ENCODE results near the gene SCYGR1.
"Not testable (repeated sequence)": the region's sequence is repeated elsewhere in the genome, so short reads cannot be mapped to it uniquely, and the experiment has no call there.

SCYGR1 gene

DNA sequence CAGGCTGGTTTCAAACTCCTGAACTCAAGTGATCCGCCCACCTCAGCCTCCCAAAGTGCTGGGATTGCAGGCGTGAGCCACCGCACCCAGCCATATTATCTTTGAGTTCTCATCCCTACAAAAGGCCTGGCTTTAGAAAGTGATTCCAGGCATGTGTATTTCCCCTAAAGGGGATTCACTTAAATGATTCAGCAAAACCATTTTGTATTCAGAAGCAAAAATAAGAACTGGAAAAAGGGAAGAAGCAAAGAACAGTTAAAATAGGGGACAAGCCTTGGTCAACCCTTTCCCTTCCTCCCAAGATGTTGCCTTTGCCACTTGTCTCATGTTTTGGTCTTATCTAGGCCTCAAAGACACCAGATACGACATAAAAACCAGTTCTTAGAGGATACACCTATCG is 19.2 kb downstream of the SCYGR1 start:
- no peak for DNase-seq

DNA sequence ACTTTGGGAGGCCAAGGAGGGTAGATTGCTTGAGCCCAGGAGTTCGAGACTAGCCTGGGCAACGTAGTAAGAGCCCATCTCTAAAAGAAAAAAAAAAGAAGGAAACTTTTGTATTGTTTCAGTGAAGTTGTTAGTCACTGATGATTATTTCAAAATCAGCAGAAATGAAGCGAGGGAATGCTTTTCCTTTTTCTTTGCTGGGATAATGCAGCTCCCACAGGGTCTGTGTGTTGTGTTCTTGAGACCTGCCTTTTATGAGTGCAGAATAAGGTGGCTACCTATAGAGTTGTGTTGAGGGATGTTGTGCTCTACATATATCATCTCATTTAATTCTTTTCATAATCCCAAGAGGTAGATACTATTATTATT is 20.3 kb downstream of the SCYGR1 start:
- no peak for DNase-seq

- no peak for DNase-seq
These were observed 20.9 kb downstream of the SCYGR1 start for GRCh38 chr2:227366769-227367426.

DNA sequence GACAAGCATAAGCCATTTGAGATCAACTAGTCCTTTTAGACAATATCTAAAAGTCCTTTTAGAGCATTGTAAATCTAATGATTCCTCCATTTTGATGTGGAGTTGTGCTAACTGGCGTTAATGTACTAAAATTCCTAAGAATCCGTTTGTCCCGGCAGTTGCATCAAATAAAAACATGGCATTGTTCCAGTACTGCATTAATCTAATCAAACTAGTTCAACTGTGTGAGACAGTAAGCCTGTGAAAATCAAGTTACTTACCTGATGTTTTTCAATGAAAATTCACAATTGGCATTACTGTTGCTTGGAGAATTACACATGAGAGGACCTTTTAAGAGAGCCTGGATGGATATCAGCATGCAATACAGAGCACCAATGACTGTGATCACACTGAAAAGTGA is 21.9 kb downstream of the SCYGR1 start:
- no peak for DNase-seq

GRCh38 chr2:227364585-227365263 is 23.0 kb downstream of the SCYGR1 start:
- not testable (repeated sequence) for DNase-seq

DNA sequence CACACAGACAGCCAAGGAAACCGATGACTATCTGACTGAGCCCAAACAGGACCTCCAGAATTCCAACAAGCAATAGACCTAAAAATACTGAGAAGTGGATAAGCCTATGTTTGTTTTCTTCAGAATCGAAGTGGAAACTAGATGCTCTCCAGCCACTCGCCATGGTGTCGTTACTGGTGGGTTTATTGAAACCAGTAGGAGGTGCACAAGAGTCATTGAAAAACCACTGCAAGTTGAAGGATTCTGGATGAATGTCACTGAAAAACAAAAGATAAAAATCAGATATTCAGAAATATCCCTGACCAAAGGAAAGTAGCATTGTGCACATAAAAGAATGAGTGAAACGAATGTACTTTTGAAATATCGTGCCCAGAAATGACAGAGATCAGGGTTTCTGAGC is 24.0 kb downstream of the SCYGR1 start:
- no peak for DNase-seq

DNA sequence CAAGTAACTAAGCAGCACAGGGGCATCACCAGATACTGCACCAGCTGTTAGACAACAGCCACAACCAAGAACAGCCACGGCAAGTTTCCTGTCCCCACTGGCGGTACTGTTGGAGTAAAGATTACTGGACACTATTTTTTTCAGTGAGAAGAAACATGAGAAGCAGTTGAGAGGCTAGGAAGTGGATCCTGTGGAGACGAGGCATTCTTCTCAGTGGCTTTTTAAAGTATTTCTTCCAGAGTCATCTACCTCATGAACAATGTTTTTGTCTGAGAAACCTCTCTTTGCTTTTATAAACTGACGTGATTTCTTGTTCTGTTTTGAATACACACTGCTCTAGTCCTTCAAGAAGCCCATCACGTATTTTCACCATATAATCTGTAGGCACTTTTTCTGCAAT is 27.4 kb downstream of the SCYGR1 start:
- DNase-seq = no peak

DNA sequence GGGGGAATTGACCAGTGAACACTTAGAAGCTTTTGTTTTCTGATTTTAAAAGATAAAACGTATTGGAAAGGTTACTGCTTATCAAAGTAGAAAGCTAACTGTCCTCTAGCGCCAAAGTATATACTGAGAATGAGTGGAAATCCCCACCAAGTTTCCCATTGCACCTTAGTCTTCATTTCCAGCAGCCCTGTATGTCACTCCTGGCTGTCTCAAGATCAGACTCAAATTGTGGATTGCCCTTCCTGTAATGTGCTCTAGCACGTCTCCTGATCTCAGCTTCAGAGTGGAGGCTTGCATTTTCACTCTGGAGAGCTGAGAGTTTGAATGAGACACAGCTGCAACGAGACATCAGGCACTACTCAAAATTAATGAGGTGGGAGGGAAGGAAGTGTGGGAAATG is 36.1 kb downstream of the SCYGR1 start:
- no peak for DNase-seq

DNA sequence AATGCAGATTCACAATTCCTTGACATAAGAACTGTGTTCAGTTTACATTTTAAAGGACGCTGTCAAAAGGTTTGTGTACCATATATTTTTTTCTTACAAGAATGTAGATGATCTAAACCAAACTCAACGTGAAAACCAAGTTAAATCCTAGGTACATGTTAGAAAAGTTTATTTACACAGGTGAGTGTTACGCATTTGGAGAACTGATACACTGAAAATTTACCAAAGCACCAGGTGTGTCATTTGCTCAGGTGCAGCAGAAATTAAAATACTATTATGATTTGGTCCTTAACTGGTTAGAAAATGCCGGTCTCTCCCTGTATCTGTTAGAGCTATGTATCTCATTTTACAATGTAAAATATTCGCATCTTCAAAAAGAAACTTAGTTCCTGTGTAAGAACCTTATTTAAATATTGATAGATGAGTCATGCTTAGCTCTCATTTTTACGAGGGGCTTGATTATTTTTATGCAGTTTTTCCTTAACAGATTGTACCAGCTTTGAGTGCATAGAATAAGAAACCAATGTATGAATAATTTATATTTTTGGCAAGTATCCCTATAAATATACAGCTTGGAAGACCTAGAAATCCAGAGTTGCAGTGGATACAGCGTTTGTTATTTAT is 37.6 kb downstream of the SCYGR1 start:
- no peak for DNase-seq

DNA sequence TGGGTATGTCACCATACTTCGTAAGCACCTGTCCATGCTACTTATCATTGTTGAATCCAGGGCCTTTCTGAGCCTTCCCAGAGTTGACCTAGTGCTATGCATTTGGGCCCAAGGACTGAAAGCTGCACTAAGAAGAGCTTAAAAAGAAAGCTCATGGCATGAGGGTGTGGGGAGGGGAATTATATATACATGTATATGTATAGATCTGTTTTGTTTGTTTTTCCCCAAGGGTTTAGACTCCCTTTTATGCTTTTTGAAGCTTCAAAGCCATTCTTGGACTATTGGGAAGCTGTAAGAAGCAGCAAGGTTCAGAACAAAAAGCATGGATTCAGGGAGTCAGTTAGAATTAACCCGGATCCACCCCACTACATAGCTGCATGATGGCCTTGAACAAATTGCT is 39.4 kb downstream of the SCYGR1 start:
- DNase-seq = no peak

DNA sequence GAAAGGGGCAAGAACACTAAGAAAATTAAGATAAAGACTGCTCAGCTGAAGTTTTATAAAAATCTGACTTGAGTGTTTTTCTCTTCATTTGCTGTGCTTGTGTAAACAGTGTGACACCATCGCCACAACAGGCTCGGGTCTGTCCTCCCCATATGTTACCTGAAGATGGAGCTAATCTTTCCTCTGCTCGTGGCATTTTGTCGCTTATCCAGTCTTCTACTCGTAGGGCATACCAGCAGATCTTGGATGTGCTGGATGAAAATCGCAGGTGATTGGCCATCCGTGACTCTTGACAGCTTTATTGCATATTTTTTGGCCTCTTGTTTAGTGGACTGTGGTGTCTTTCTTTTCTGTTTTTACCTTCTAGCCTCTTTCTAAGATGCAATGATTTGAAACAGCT is 40.6 kb downstream of the SCYGR1 start:
- DNase-seq = no peak

- no peak for DNase-seq
These were observed 43.5 kb downstream of the SCYGR1 start for GRCh38 chr2:227344231-227344630.

GRCh38 chr2:227341553-227341952 is 46.2 kb downstream of the SCYGR1 start:
- no peak for DNase-seq

DNA sequence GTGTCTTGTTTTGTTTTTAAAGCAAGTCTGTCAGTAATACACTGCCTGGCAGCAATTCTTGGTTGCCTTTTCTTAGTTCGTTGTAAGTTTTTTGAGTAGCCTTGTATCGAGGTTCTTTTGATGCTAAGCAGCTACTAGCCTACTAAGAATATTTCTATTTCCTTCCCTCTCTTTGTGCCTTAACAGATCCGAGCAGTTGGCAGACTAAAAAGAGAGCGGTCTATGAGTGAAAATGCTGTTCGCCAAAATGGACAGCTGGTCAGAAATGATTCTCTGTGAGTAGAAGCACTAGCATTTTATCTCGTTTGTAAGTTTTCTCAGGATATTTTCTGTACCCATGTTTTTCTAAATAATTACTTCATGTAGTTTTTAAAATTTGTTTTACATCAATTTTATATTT is 47.6 kb downstream of the SCYGR1 start:
- no peak for DNase-seq

DNA sequence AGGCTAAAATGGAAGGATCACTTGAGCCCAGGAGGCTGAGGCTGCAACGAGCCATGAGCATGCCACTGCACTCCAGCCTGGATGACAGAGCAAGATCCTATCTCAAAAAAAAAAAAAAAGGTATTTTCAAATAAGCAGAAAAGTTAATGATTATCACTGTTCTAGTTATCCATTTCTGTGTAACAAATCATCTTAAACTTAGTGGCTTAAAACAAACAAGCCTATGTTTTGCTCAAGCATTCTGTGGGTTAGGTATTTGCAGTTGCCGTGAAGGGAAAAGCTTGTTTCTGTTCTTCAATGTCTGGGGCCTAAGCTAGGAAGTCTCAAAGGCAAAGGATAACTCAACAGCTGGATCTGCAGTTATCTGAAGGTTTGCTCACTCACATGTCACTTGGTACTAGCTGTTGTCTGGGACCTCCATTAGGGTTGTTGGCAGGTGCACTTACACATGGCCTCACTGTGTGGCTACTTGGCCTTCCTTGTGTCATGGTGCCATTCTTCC is 48.6 kb downstream of the SCYGR1 start:
- DNase-seq = no peak

Measured in activated naive CD4-positive, alpha-beta T cell (primary cell).